ENCODE measurements around the gene ATP2A1.
A peak's percentile ranks its signal among the peaks of the same experiment; 100 is the strongest.
"Not testable (repeated sequence)": the region's sequence is repeated elsewhere in the genome, so short reads cannot be mapped to it uniquely, and the experiment has no call there.

Gene ATP2A1

DNA sequence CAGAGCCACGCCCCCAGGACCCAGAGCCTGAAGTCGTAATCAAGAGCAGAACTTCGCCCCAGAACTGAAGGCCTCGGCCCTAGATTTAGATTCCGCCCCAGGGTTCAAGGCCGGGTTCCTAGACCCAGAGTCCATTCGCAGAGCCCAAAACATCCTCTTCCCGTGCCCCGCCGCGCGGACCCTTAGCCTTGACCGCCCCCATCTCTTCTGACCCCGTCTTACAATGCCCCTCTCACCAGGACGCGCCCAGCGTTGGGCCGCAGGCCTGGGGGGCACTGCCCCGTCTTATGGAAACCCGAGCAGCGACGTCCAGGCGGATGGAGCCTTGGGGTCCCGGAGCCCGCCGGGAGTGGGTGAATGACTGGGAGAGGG is 58.5 kb downstream of the ATP2A1 start:
- Histone ChIP-seq H3K27me3 (no peaks in the 10 kb centered on the region), H3K9me3 (no peaks in the 10 kb centered on the region), H3K4me3 (ENCODE audit: low read depth in 1 of 2, low read length in 1 of 2) (peak overlapping the region; percentile 27 to 47), H3K27ac (no peak overlapping the region), H3K4me1 (ENCODE audit: control insufficient read depth in 1 of 2, insufficient read depth in 1 of 2, low read depth in 1 of 2, low read length in 1 of 2) (peaks cover 11 to 12% of the 10 kb centered on the region in 2 experiments), H3K36me3 (no peaks in the 10 kb centered on the region)
- TF ChIP-seq, protein P1, sequence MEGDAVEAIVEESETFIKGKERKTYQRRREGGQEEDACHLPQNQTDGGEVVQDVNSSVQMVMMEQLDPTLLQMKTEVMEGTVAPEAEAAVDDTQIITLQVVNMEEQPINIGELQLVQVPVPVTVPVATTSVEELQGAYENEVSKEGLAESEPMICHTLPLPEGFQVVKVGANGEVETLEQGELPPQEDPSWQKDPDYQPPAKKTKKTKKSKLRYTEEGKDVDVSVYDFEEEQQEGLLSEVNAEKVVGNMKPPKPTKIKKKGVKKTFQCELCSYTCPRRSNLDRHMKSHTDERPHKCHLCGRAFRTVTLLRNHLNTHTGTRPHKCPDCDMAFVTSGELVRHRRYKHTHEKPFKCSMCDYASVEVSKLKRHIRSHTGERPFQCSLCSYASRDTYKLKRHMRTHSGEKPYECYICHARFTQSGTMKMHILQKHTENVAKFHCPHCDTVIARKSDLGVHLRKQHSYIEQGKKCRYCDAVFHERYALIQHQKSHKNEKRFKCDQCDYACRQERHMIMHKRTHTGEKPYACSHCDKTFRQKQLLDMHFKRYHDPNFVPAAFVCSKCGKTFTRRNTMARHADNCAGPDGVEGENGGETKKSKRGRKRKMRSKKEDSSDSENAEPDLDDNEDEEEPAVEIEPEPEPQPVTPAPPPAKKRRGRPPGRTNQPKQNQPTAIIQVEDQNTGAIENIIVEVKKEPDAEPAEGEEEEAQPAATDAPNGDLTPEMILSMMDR (IDR thresholded peaks at IDR 0.05): no peak

- H3K27me3 ChIP-seq: no peaks in the 10 kb centered on the region
- H3K27ac ChIP-seq: no peak overlapping the region
- H3K9me3 ChIP-seq: no peaks in the 10 kb centered on the region
- TF ChIP-seq, protein P1 (IDR thresholded peaks at IDR 0.05): no peak
- H3K36me3 ChIP-seq: no peaks in the 10 kb centered on the region
- H3K4me1 ChIP-seq (ENCODE audit: control insufficient read depth in 1 of 2, insufficient read depth in 1 of 2, low read depth in 1 of 2, low read length in 1 of 2): peaks cover 11 to 12% of the 10 kb centered on the region in 2 experiments
- no peak overlapping the region for H3K4me3 ChIP-seq (ENCODE audit: low read depth in 1 of 2, low read length in 1 of 2)
These were observed 59.1 kb downstream of the ATP2A1 start for GRCh38 chr16:28937222-28937876.

DNA sequence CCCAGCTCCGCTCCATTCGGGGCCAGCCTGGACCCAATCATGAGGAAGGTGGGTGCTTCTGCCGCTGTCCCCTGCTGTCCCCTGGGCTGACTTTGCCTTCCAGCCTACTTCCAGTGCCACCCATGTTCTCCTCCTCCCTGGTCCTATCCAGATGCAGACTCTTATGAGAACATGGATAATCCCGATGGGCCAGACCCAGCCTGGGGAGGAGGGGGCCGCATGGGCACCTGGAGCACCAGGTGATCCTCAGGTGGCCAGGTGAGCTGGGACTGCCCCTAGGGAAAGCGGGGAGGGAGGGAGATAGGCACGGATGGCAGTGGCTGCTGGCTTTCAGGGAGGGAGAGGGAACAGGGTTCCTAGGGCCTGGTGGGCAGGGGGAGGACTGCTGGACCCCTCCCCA is 60.4 kb downstream of the ATP2A1 start:
- TF ChIP-seq, protein P1 (IDR thresholded peaks at IDR 0.05): no peak
- Histone ChIP-seq H3K27ac (no peak overlapping the region), H3K36me3 (no peaks in the 10 kb centered on the region), H3K9me3 (no peaks in the 10 kb centered on the region), H3K4me3 (ENCODE audit: low read depth in 1 of 2, low read length in 1 of 2) (no peak overlapping the region), H3K27me3 (no peaks in the 10 kb centered on the region), H3K4me1 (ENCODE audit: control insufficient read depth in 1 of 2, insufficient read depth in 1 of 2, low read depth in 1 of 2, low read length in 1 of 2) (peaks cover 11 to 12% of the 10 kb centered on the region in 2 experiments)

- H3K9me3 ChIP-seq; H3K27me3 ChIP-seq; H3K36me3 ChIP-seq; H3K27ac ChIP-seq; H3K4me3 ChIP-seq (ENCODE audit: low read depth in 1 of 2, low read length in 1 of 2): not testable (repeated sequence)
- peaks cover 11 to 12% of the 10 kb centered on the region in 2 experiments for H3K4me1 ChIP-seq (ENCODE audit: control insufficient read depth in 1 of 2, insufficient read depth in 1 of 2, low read depth in 1 of 2, low read length in 1 of 2)
These were observed 61.5 kb downstream of the ATP2A1 start for GRCh38 chr16:28939825-28940224.

- H3K27me3 ChIP-seq: peaks cover 9% of the 10 kb centered on the region
- no peaks in the 10 kb centered on the region for H3K36me3 ChIP-seq
- TF ChIP-seq, protein P1 (IDR thresholded peaks at IDR 0.05): no peak
These were observed 65.0 kb downstream of the ATP2A1 start for GRCh38 chr16:28943281-28943680.

GRCh38 chr16:28946681-28947080 is 68.4 kb downstream of the ATP2A1 start:
- H3K4me1 ChIP-seq (ENCODE audit: control insufficient read depth in 1 of 2, insufficient read depth in 1 of 2, low read depth in 1 of 2, low read length in 1 of 2): peaks cover 17 to 19% of the 10 kb centered on the region in 2 experiments
- H3K36me3 ChIP-seq: no peaks in the 10 kb centered on the region
- TF ChIP-seq, protein P1 (IDR thresholded peaks at IDR 0.05): no peak
- no peaks in the 10 kb centered on the region for H3K9me3 ChIP-seq
- H3K4me3 ChIP-seq (ENCODE audit: low read depth in 1 of 2, low read length in 1 of 2): no peak overlapping the region
- no peak overlapping the region for H3K27ac ChIP-seq
- H3K27me3 ChIP-seq: peaks cover 9% of the 10 kb centered on the region

More at GRCh38 chr16:28943281-28943680, 65.0 kb downstream of the ATP2A1 start:
- no peaks in the 10 kb centered on the region for H3K9me3 ChIP-seq
- no peak overlapping the region for H3K4me3 ChIP-seq (ENCODE audit: low read depth in 1 of 2, low read length in 1 of 2)
- H3K4me1 ChIP-seq (ENCODE audit: control insufficient read depth in 1 of 2, insufficient read depth in 1 of 2, low read depth in 1 of 2, low read length in 1 of 2): peaks cover 8% of the 10 kb centered on the region in 2 experiments
- H3K27ac ChIP-seq: no peak overlapping the region

All from neutrophil (primary cell).